GM06990 (cell line): ENCODE data around the gene APPBP2.
"Not testable (repeated sequence)": the region's sequence is repeated elsewhere in the genome, so short reads cannot be mapped to it uniquely, and the experiment has no call there.

Experiments
- DNase-seq: peaks from one replicate; pipeline ENCODE4 v3.0.0-alpha.2; 2011; ENCODE audit not compliant: insufficient read length; ENCODE audit errors: extremely low read depth
- H3K27me3 ChIP-seq: replicated peaks from 2 replicates; pipeline ENCODE4 v1.6.0; 2011; ENCODE audit warnings: low read length; ENCODE audit not compliant: control insufficient read depth, insufficient read depth
- H3K36me3 ChIP-seq: 2 replicates; pipeline ENCODE4 v1.5.1; 2011; ENCODE audit warnings: low read length; ENCODE audit not compliant: control insufficient read depth, insufficient read depth
- H3K4me3 ChIP-seq: replicated peaks from 2 replicates; pipeline ENCODE4 v1.5.1; 2011; ENCODE audit warnings: low read depth, mild to moderate bottlenecking, control low read depth, low read length
- CTCF ChIP-seq: IDR thresholded peaks from 2 replicates; pipeline ENCODE4 v1.5.1; 2011; ENCODE audit warnings: low read length, control low read depth, mild to moderate bottlenecking, inconsistent platforms; ENCODE audit not compliant: insufficient read depth, poor library complexity, severe bottlenecking

The APPBP2 gene

GRCh38 chr17:60555786-60556185, 29.7 kb upstream of the APPBP2 start:
- Histone ChIP-seq H3K4me3 (no peak overlapping the region), H3K27me3 (no peaks in the 10 kb centered on the region), H3K36me3 (no peaks in the 10 kb centered on the region)
- no peak for TF ChIP-seq CTCF
- DNase-seq: no peak

- Histone ChIP-seq H3K36me3 (no peaks in the 10 kb centered on the region), H3K27me3 (no peaks in the 10 kb centered on the region), H3K4me3 (no peak overlapping the region)
- DNase-seq: no peak
- no peak for TF ChIP-seq CTCF
Observed at GRCh38 chr17:60554377-60554788, 28.3 kb upstream of the APPBP2 start.

- not testable (repeated sequence) for DNase-seq, H3K27me3 ChIP-seq, H3K4me3 ChIP-seq, H3K36me3 ChIP-seq
Observed at GRCh38 chr17:60552255-60552654, 26.2 kb upstream of the APPBP2 start.

GRCh38 chr17:60548990-60549389, 22.9 kb upstream of the APPBP2 start:
- DNase-seq: no peak
- Histone ChIP-seq H3K4me3 (no peak overlapping the region), H3K27me3 (no peaks in the 10 kb centered on the region), H3K36me3 (no peaks in the 10 kb centered on the region)
- TF ChIP-seq CTCF: no peak

GRCh38 chr17:60545465-60546191, 19.6 kb upstream of the APPBP2 start:
- H3K27me3 ChIP-seq: no peaks in the 10 kb centered on the region
- H3K36me3 ChIP-seq: no peaks in the 10 kb centered on the region
- no peak for TF ChIP-seq CTCF
- DNase-seq: no peak
- no peak overlapping the region for H3K4me3 ChIP-seq

GRCh38 chr17:60542071-60542470, 16.0 kb upstream of the APPBP2 start:
- Histone ChIP-seq H3K36me3 (no peaks in the 10 kb centered on the region), H3K4me3 (no peak overlapping the region), H3K27me3 (no peaks in the 10 kb centered on the region)
- no peak for TF ChIP-seq CTCF
- no peak for DNase-seq
